GM12864 (cell line): ENCODE results near the gene NPR1.
"Not testable (repeated sequence)": the region's sequence is repeated elsewhere in the genome, so short reads cannot be mapped to it uniquely, and the experiment has no call there.

Source experiments
- DNase-seq: peaks from one replicate; pipeline ENCODE4 v3.0.0-alpha.2; 2011; ENCODE audit warnings: low read depth
- H3K4me3 ChIP-seq: 2 replicates; pipeline ENCODE4 v1.5.1; 2011; ENCODE audit warnings: mild to moderate bottlenecking, low read depth, low read length, control low read depth
- TF ChIP-seq, protein P1 (sequence below): IDR thresholded peaks from 2 replicates; pipeline ENCODE4 v1.5.1; 2011; ENCODE audit warnings: low read depth, mild to moderate bottlenecking, moderate library complexity, low read length, control low read depth, inconsistent platforms; ENCODE audit errors: missing control alignments

NPR1 gene

DNA sequence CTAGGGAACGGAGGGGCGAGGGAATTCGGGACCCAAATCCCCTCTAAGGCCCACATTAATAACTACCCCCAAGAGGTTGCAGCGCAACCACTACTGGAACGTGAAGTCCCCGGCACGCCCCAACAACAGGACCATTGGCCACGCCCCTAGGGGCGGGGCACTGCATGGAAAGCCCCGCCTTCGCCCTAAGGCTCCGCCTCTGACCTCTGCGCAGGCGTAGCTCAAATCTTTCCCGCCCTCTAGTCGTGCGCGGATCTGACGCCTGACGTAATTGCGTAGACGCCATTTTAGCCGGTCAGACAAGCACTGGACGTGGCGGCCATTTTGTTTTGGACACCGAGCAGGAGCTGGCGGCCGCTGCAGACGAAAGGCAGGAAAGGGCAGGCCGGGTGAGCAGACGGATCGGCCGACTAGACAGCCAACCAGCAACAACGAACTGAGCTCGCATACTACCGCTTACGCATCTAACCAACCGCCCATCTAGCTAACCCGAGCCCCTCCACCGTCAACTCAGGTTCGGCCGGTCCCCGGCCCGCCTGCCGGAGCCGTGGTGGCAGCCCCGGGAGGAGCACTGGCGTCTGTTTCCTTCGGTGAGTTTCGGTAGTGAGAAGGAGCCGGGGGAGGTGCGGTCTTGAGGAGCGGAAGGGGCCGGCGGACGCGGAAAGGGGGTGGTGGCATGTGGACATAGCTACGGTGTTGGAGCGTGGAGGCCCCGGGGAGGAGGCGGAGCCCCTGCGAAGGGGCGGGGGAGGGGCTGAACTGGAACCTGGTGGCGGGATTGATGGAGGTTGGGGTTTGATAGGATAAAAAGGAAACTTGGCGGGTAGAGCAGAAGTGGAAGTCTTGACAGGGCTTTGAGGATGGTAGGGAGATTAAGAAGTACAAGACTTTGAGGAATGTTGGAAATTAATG, 44.5 kb upstream of the NPR1 start, which contains the start of gene CHTOP:
CHTOP (plus strand) TSS at position 313 of the 912 bp plus-strand sequence. CDS start 2,523 bp downstream, outside the sequence.
- DNase-seq: peak; percentile 96
- TF ChIP-seq, protein P1, sequence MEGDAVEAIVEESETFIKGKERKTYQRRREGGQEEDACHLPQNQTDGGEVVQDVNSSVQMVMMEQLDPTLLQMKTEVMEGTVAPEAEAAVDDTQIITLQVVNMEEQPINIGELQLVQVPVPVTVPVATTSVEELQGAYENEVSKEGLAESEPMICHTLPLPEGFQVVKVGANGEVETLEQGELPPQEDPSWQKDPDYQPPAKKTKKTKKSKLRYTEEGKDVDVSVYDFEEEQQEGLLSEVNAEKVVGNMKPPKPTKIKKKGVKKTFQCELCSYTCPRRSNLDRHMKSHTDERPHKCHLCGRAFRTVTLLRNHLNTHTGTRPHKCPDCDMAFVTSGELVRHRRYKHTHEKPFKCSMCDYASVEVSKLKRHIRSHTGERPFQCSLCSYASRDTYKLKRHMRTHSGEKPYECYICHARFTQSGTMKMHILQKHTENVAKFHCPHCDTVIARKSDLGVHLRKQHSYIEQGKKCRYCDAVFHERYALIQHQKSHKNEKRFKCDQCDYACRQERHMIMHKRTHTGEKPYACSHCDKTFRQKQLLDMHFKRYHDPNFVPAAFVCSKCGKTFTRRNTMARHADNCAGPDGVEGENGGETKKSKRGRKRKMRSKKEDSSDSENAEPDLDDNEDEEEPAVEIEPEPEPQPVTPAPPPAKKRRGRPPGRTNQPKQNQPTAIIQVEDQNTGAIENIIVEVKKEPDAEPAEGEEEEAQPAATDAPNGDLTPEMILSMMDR: no peak
- H3K4me3 ChIP-seq: peak within 1 kb of the TSS; percentile 62

- peak overlapping the region; percentile 62; the same call in 1 of the 2 replicates for H3K4me3 ChIP-seq
- TF ChIP-seq, protein P1: no peak
- no peak for DNase-seq
Measured at GRCh38 chr1:153635872-153636271, 42.6 kb upstream of the NPR1 start.

- no peak overlapping the region for H3K4me3 ChIP-seq
- TF ChIP-seq, protein P1: no peak
Measured at GRCh38 chr1:153636312-153636711, 42.2 kb upstream of the NPR1 start.

DNA sequence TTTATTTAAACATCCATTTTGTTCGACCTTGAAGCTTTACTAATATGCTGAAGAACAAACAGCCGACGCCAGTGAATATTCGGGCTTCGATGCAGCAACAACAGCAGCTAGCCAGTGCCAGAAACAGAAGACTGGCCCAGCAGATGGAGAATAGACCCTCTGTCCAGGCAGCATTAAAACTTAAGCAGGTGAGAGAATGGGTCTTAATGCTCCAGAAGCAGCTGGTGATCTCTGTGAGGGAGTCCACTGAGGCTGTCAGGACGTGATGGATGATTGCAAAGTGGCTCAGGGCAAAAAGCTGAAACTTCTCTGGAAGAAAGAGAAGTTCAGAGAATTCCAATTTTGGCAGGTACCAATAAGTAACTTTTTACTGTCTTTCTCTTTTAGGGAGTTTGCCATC, 40.2 kb upstream of the NPR1 start:
- TF ChIP-seq, protein P1: no peak
- DNase-seq: no peak
- no peak overlapping the region for H3K4me3 ChIP-seq

More at GRCh38 chr1:153636312-153636711, 42.2 kb upstream of the NPR1 start:
- no peak for DNase-seq

DNA sequence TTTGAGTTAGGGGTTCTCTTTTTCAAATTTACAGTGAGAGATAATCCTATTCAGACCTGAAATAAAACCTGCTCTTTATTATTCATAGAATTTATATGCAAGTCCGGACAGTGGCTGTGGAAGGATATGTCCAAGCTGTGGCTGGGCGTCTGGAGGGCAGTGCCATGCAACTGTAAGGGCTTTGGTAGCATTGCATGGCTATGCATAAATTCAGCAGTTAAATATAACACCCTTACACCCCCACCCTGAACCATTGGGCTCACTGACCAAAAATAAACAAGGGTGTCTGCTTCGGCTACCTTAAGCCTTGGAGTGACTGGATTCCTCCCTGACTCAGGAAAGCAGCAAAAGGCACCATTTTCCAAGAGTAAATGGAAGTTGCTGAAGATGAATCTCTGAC, 39.2 kb upstream of the NPR1 start:
- H3K4me3 ChIP-seq: no peak overlapping the region
- TF ChIP-seq, protein P1: no peak
- DNase-seq: no peak

DNA sequence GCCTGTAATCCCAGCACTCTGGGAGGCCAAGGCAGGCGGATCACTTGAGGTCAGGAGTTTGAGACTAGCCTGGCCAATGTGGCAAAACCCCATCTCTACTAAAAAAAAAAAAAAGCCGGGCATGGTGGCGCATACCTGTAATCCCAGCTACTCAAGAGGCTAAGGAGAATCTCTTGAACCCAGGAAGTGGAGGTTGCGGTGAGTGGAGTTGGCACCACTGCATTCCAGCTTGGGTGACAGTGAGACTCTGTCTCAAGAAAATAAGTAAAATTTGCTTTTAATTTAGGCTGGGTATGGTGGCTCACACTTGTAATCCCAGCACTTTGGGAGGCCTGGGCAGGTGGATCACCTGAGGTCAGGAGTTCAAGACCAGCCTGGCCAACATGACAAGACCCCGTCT, 38.3 kb upstream of the NPR1 start:
- not testable (repeated sequence) for H3K4me3 ChIP-seq, DNase-seq

DNA sequence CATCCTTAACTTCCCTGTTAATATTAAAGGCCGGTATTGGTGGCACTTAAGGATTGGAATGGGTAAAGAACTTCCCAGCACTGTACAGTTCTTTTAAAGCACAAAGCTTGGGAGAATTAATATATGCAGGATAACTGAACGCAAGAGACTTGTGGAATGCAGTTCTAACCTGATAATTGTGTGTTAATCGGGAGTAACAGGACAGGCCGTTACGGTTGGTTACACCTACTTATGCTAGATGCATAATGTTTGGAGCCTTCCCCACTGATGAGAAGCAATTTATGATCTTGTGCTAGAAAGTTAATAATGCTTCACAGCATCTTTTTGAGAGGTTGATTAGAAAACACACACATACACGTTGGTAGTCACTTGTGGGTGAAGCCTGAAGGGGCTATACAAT, 37.6 kb upstream of the NPR1 start:
- DNase-seq: no peak
- H3K4me3 ChIP-seq: no peak overlapping the region
- TF ChIP-seq, protein P1: no peak
